GM18951 (cell line): Measurements from ENCODE around the gene CNTFR.

Experiments used
- POLR2A ChIP-seq: IDR thresholded peaks from 4 replicates; pipeline ENCODE4 v1.6.1; 2011; ENCODE audit warnings: mild to moderate bottlenecking; ENCODE audit not compliant: insufficient read length, insufficient read depth; ENCODE audit errors: extremely low read depth
- in situ Hi-C: fragments of 300-500 bp; cut with MboI; formaldehyde crosslinking; loops from one replicate; pipeline ENCODE4 v1.12.0; 2022; ENCODE audit warnings: low sequenced_read_pairs, mixed read lengths, inconsistent platforms; ENCODE audit not compliant: unreplicated experiment

CNTFR gene

DNA sequence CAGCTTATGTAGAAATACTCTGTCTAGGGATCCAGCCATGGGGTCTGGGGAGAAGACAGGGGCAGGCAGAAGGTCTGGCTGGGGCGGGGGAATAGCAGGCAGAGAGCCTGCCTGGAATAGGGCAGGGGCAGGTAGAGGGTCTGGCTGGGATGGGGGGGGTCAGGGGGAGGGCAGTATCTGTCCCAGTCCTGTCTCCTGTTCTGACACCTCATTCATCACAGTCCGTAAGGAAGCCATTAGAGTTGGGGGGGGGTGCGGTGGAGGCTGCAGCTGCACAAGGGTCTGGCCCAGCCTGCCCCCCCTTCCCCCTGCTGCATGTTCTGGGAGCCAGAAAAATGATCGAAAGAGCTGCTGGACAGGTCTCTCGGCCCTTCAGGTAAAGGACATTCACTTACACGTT, 32.6 kb downstream of the CNTFR start:
- no peak for TF ChIP-seq POLR2A
- in situ Hi-C loops = no loop called here

DNA sequence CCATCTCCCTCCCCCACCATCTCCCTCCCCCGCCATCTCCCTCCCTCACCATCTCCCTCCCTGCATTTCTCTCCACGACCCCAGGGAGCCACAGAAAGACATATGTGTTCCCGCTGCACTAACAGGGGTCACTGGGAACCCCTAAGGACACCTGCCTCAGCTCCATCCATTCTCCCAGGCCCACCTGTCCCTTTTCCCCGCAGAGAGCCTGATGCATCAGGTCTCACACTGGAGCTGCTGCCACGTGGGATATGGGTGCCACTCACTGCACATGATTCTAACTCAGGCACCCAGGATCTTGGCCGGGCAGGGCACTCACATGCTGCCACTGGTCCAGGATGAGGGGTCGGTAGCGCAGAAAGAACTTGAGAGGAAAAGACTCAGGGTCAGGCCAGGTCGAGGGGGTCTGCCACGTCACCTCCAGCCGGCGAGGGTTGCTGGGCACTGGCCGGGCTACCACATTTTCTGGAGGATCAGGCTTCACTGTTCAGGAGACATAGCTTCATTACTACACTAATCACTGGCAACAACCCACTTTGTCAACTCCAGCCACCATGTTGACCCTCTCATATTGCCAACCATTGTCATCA, 33.5 kb downstream of the CNTFR start:
- in situ Hi-C loops = no loop called here
- no peak for TF ChIP-seq POLR2A

DNA sequence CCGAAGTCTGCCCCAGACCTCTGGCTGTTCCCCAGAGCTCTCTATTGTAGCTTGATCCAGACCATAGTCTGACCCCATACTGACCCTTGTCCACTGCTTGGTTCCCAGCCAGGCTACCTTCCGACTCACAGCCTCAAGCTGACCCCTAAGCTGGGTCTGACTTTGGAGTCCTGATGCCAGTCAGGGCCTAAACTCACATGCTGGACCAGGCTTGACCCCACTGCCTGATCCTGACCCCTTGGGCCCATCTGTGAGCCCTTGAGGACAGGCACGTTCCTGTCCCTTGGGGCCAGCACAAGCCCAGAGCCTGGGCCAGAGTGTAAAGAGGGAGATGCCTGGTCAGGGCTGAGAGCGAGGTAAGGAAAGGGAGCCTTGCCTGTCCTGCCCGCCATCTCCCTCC, 34.0 kb downstream of the CNTFR start:
- TF ChIP-seq POLR2A = no peak
- in situ Hi-C loops = no loop called here

DNA sequence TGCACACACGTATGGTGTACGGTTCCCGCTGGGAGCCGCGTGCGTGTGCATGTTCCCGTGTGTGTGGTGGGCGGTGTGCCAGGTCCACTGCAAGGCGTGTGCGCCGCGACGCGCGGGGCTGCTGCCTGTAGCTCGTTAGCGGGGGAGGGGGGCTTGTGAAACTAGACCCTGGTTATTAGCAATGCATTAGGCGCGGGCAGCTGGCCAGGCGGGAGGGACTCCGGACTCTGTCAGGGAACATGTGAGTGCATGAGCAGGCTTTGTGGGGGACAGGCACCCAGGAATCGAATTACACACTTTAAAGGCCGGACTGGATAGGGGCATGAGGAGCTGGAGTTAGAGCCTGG, 34.5 kb downstream of the CNTFR start:
- no peak for TF ChIP-seq POLR2A
- in situ Hi-C loops = no loop called here

DNA sequence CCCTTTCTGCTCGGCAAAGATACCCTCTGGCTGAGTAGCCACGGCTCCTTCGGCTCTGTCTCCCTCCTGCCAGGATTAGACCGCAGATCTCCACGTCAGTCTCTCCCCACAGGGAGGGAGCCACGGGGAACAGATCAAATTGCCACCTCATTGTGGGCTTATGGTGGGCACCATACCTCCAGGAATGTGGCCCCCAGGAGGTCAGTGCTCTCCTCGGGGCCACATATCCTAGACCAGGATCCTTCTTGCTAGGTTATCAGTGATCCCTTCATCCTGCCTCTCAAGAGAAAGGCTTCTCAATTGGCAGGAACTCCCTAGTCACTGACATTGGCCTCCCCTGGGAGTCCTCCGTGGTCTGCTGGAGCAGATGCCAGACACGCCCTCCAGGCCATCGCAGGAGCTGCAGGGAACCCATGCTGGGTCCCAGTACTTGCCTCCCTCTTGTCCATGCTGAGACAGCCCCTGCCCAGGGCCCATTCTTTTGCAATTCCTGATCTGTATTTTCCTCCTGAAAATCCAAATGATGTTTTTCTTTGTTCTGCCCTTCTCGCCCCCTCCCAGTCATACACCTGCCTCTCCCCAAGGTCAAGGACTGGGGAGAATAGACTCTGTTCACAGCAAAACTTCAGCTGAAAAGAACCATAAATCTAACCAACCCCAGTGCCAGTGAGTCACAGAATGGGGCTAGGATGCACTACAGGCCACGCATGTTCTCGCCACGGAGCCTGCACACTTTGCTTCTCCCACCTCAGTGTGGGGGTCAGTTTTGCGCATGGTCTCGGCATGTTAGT, 35.1 kb downstream of the CNTFR start:
- TF ChIP-seq POLR2A = no peak
- in situ Hi-C loops = no loop called here

DNA sequence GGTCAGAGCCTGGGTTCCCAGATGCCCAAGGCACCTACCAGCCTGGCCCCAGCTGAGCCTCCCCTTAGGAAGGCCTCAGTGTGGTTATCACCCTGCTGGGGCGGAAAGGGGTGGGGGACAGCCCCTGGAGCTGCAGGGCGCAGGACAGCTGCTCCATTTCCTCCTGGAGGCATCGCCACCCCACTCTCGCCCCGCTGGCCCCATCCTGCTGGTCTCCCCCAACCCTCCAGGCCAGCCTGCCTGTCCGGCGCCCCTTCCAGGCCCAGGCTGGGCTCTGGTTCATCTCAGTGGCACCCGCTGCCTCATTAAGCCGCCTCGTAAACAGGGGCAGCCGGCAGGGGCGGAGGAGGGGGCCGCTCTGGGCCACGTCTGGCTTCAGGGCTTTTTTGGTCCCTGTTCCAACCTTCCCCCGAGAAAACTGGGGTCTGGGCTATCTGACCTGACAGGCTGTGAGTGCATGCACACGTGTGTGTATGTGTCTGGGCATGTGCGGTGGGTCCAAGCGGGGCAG, 36.0 kb downstream of the CNTFR start:
- no peak for TF ChIP-seq POLR2A
- in situ Hi-C loops = no loop called here

DNA sequence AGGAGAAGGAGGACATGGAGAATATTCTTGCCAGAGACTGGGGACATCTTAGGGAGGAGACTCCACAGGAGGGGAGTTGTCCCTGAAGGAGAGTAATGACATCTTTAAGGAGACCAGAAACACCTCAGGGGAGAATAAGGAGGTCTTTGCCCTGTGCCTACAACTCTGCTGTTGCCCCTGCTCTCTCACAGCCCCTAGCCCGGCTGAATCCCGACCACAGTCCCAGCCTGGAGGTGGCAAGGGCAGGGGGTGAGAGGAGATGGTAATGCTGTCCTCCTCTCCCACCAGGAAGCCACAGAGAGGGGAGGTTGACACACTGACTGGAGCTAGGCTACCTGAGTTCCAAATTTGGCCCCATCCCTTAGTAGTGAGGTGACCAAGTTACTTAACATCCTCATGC, 36.5 kb downstream of the CNTFR start:
- in situ Hi-C loops = no loop called here
- TF ChIP-seq POLR2A = no peak

DNA sequence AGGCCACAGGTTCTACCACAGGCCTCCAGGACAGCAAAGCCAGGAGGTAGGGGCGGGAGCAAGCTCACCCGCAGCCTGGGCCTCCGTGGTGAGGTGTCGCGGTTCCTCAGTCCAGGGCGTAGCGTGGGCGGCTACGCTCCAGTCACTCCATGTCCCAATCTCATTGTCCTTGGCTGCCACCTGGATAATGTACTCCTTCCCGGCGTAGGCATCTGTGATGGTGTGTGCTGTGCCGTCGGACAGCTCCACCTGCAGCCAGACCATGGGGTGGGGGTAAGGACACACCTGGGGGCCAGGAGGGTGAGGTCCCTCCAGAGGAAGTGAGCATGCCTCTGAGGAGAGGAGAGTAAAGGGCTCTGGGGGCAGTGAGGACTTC, 36.9 kb downstream of the CNTFR start:
- in situ Hi-C loops = no loop called here
- no peak for TF ChIP-seq POLR2A

DNA sequence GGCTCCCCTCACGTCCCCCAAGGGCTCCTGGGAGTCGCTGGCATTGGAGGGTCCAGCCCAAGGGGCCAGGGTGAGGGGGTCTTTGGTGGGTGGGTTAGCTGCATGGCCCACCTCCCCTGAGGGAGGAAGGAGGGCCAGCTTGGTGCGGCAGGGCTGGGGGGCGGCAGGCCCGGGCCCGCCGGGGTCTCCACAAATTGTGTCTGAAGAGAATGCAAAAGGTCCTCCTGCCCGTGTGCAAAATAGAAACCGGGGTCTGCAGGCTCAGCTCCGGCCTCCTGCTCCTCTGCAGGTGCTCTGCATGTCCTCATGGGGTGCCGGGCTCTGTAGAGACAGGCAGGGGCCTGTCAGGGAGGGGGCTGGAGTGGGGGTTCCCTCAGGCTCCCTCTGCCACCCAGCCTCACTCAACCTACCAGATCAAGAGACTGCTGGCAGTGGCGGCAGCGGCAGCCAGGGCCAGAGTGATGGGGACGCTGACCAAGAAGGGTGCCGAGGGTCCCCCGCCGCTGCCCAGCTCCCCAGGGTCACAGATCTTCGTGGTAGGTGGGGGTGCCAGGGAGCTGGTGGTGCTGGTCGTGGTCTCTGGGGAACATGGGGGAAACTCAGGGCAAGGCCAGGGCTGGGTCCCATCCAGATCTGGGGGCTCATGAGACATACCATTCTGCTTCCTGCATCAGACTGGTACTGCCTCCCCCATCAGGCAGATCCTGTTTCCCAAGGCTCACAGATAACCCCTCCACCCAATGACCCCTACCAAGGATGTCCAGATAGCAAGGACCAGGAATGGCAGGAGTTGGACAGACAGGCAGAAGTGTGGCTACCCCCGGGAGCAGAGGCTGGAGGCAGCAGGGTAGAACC, 37.5 kb downstream of the CNTFR start:
- in situ Hi-C loops = no loop called here

DNA sequence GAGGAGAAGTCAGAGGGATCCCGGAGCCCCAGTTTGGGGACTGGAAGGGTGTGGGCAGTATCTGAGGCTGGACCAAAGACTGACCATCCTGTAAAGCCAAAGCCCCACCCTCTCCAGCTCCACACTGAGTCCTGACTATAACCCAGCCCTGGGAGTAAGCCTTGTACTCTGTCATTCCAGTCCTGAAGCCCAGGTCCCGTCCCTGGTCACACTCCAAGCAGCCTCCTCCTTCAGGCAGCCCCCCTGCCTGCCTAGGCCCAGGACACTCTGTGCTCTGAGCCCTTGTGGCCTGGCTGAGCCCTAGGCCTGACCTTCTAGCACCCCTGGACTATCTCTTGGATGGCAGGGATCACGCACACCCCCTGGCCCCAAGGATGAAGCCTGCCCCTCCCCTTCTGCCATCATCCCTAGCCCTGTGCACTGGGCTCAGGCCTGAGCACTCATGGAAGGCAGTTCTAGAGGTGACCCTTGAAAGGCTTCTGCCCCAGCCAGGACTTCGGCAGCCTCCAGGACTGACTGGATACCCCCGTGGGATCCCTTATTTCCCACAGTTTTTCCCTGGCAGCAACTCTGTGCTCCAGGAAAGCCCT, 38.7 kb downstream of the CNTFR start:
- in situ Hi-C loops = no loop called here
- no peak for TF ChIP-seq POLR2A

More for the DNA sequence above, 37.5 kb downstream of the CNTFR start:
- TF ChIP-seq POLR2A = no peak

DNA sequence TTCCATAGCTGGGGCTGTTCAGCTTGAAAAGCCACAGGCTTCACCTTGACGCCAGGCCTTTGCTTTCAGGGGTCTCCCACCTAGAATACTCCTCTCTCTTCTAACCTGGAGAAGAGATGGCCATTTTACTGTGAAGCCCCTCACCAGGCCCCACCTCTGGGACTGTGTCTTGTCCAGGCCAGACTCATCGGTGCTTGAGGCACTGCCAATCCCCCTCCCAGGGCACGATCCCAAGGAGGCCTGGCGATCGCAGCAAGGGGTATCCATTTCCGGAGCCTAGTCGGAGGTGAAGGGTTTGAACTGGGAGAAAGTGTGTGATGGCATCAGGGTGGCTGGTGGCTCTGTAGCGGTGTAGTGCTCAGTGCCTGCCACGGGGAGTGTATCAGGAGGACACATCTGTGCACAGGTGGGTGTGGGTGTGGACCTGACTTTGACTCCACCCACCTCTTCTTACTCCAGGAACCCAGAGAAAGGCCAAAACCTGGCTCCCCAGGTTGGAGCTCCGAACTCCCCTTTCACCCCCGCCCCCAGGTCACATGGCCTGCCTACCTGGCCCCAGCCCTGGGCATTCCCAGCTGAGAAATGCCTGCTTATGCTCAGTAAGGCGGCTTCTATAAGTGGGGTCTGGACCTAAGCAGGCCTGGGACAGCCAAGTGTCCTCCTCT, 39.4 kb downstream of the CNTFR start:
- no peak for TF ChIP-seq POLR2A
- in situ Hi-C loops = no loop called here

DNA sequence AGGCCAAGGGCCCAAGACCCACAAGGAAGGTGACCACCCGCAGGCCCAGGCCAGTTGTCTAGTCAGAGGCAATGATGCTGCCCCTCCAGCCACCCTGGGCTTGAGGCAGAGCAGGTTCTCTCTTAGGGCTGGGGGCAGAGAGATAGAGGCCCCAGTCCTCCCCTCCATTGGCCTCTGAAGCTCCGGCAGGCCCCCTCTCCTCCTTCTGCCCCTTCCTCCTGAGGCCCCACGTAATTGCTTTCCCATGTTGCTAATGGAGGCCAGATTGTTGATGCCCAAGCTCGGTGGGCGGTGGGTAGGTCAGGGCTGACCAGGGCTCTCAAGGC, 40.2 kb downstream of the CNTFR start:
- no peak for TF ChIP-seq POLR2A
- in situ Hi-C loops = no loop called here
